ENCODE data around the gene DIPK1B.

The DIPK1B gene

DNA sequence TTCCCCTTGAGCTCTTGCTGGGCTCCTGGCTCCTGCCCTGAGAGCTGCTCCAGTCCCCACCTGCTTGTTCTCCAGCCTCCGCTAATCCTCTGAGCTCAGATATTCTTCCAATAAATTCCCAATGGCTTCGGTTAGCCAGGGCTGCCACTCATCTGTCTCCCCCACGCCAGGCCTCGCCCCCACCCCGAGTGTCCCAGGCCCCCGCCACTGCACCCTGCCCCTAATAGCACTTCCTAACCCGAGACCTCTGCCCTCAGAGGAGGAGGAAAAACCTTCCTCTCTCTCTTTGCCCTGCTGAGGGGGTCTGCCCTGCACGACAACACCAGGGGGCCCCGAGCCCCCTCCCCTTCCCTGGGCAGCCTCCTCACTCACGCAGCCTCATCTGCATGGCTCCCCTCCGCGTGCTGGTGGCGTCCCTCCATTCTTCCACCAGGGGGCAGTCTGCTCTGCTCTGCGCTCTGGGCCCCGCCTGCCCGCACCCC, 57.4 kb downstream of the DIPK1B start:
- peak; percentile 69 for DNase-seq (ENCODE audit: low spot score)

DNA sequence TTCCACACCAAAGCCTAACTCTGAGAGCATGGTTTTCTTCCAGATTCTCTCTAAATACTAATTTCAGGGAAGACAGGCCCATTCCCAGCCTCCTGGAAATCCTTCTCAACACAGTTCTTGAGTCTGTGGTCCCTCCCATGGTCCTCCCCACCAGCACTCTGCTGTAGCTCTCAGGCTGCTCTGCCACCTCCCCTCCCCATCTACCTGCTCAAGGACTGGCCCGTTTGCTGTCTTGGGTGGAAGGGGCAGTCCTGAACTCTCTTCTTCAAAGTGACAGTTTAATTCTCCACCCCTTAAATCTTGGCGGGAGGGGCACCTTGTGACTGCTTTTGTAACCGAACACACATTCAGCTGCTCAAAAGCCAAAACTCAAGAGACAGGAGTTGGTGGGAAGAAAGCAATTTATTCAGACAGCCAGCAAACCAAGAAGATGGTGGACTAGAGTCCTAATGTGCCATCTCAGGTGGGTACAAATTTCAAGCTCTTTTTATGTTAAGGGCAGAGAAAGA, 59.6 kb downstream of the DIPK1B start:
- DNase-seq (ENCODE audit: low spot score), result peak; percentile 28

DNA sequence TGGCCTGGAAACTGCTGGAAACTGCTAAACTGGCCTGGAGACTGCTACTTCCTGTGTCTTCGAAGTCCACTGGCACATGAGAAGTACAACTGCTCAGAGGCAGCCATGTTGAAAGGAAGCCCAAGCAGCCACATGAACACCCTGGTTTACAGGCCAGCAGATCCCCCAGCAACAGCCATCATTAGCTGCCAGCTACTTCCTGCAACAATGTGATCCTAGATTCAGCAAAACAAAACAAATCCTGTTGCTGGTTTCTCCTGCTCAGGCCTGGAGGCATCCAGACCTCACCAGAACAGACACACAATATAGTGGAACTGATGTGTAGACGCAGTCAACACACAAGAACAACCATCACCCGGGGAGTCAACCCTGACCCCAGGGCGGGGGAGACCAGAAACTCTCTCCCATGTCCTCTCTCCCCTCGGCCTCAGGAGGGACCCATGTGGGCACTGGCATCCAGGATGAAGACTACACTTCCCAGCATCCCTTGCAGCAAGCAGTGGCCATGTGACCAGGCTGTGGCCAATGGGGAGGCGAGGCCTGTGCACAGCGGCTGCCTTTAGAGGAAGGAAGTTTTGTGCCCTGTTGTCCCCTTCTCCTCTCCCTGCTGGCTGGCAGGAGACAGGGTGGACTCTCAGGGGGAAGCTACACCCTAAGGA, 61.1 kb downstream of the DIPK1B start:
- peak; percentile 91 for DNase-seq (ENCODE audit: low spot score)
